OCI-LY7 (cell line): Measurements from ENCODE around the gene INF2.

ENCODE experiments used
- CTCF ChIP-seq: fragments of 200-600 bp; sonication (generic); conservative IDR thresholded peaks from 2 replicates; pipeline ENCODE4 v1.5.1; 2014; ENCODE audit warnings: mild to moderate bottlenecking, antibody characterized with exemption, low read length, moderate library complexity, mixed read lengths
- EZH2phosphoT487 ChIP-seq: fragments of 200-600 bp; sonication (generic); IDR thresholded peaks from 2 replicates; pipeline ENCODE4 v1.6.1; 2018; ENCODE audit warnings: low read depth, borderline replicate concordance, mild to moderate bottlenecking, mixed run types, antibody characterized with exemption, low read length, moderate library complexity, mixed read lengths

DNA sequence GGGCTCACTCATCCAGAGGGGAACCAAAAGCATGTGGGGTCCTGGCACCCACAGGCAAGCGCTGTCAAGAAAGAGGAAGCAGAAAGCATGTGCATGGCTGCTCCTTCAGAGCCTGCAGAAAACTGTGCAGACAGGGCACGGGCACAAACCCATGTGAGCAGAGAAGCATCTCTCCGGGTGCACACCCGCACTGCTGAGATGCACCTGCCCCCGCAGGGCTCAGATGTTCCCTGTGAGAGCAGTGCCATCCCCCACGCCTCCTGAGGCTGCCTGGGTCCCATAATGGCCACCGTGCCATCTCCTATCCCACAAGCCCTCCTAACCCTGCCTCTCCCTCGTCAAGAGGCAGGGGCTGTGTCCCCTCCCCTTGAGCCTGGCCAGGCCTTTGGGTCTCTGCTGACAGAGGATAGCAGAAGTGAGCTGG lies 32.3 kb upstream of the INF2 start:
- TF ChIP-seq CTCF = no peak
- TF ChIP-seq EZH2phosphoT487 = no peak
